K562 (cell line): Measurements from ENCODE around the gene ZNF420. TPM values are rescaled to one million over a fixed set of nuclear protein-coding genes. Genes with fewer than 3 reads are reported as not detected.
A peak's percentile ranks its signal among the peaks of the same experiment; 100 is the strongest.

ENCODE experiments used
- CHCHD3 ChIP-seq: fragments of 250-450 bp; sonication (Bioruptor Pico); IDR thresholded peaks from 2 replicates; pipeline ENCODE4 v2.1.2; 2022; ENCODE audit warnings: mild to moderate bottlenecking
- CTBP1 ChIP-seq: fragments of 450-650 bp; IDR thresholded peaks from 2 replicates; pipeline ENCODE4 v1.6.1; 2016; ENCODE audit warnings: borderline replicate concordance
- ERF ChIP-seq: fragments of 450-650 bp; formaldehyde crosslinking; IDR thresholded peaks from 2 replicates; pipeline ENCODE4 v1.4.0; 2020; ENCODE audit warnings: mild to moderate bottlenecking, mixed read lengths
- NEUROD1 ChIP-seq: fragments of 150-350 bp; IDR thresholded peaks from 2 replicates; pipeline ENCODE4 v1.6.1; 2014; ENCODE audit warnings: borderline replicate concordance, low read length, low read depth; ENCODE audit not compliant: partially characterized antibody
- NFE2 ChIP-seq: IDR thresholded peaks from 2 replicates; pipeline ENCODE4 v1.6.1; 2014; ENCODE audit warnings: antibody characterized with exemption, low read depth
- PTRF ChIP-seq: fragments of 450-650 bp; IDR thresholded peaks from 2 replicates; pipeline ENCODE4 v1.6.1; 2016; ENCODE audit warnings: mild to moderate bottlenecking, missing genetic modification characterization, missing compliant biosample characterization
- PYGO2 ChIP-seq: fragments of 450-650 bp; IDR thresholded peaks from 2 replicates; pipeline ENCODE4 v1.6.1; 2016; ENCODE audit warnings: mild to moderate bottlenecking, missing genetic modification characterization, moderate library complexity, missing compliant biosample characterization
- SAFB ChIP-seq: fragments of 200-400 bp; formaldehyde crosslinking; IDR thresholded peaks from 2 replicates; pipeline ENCODE4 v1.6.1; 2017; ENCODE audit warnings: low read depth, low read length, borderline replicate concordance
- SMAD4 ChIP-seq: fragments of 250-450 bp; sonication (Bioruptor Pico); conservative IDR thresholded peaks from 2 replicates; pipeline ENCODE4 v1.8.0; 2021; ENCODE audit warnings: inconsistent platforms, mild to moderate bottlenecking, moderate library complexity
- TBP ChIP-seq: optimal IDR thresholded peaks from 2 replicates; pipeline ENCODE3; 2011; ENCODE audit warnings: low read depth, low read length, improper control_type of control experiment
- TCF3 ChIP-seq: sonication (generic); formaldehyde crosslinking; IDR thresholded peaks from 2 replicates; pipeline ENCODE4 v1.4.0; 2020; ENCODE audit warnings: mild to moderate bottlenecking, missing genetic modification reagents
- ZC3H8 ChIP-seq: fragments of 450-650 bp; IDR thresholded peaks from 2 replicates; pipeline ENCODE4 v1.6.1; 2017
- ZKSCAN3 ChIP-seq: fragments of 250-450 bp; sonication (Bioruptor Pico); IDR thresholded peaks from 2 replicates; pipeline ENCODE4 v1.4.0; 2020
- ZNF274 ChIP-seq: IDR thresholded peaks from 2 replicates; pipeline ENCODE4 v1.6.1; 2011; ENCODE audit warnings: low read depth, mild to moderate bottlenecking, low read length, moderate library complexity, borderline replicate concordance
- ZNF77 ChIP-seq: fragments of 250-450 bp; sonication (Bioruptor Pico); IDR thresholded peaks from 2 replicates; pipeline ENCODE4 v1.5.0; 2020
- ZSCAN32 ChIP-seq: fragments of 450-650 bp; formaldehyde crosslinking; IDR thresholded peaks from 2 replicates; pipeline ENCODE4 v1.4.0; 2020; ENCODE audit warnings: mild to moderate bottlenecking, moderate library complexity
- polyA plus RNA-seq, 8 experiments: library from polyadenylated mRNA; depleted of rRNA in 4 of 8; stranded (reverse) in 5 of 8; unstranded in 3 of 8; fragments of >200 nt; fragmentation: Nextera tagmentation in 2 of 8; fragmentation: Illumina TruSeq in 1 of 8; extraction: Ambion mirVana in 2 of 8; extraction: Trizol in 1 of 8; gene quantifications; 2 replicates each; pipeline versions ENCODE4 v1.2.1 to v1.2.3, GENCODE V29; 2011 to 2014; ENCODE audit warnings: inconsistent platforms in 1 of 8, missing spikeins in 1 of 8
- total RNA-seq, 7 experiments: library from RNA; depleted of rRNA in 6 of 7; stranded (reverse); fragments of >200 nt in 6 of 7; fragmentation: Illumina TruSeq in 2 of 7; extraction: Trizol in 2 of 7; gene quantifications; 2 replicates each; pipeline versions ENCODE4 v1.2.1 to v1.2.3, GENCODE V29; 2011 to 2021; ENCODE audit warnings: low replicate concordance in 1 of 7
- TF ChIP-seq, protein P1 (sequence below), 3 experiments: fragments of 200-800 bp in 1 of 3; fragments of 250-450 bp in 1 of 3; fragments of 450-650 bp in 1 of 3; sonication (Bioruptor Pico) in 1 of 3; sonication (Bioruptor generic) in 1 of 3; formaldehyde crosslinking in 1 of 3; IDR thresholded peaks; 2 replicates each; pipeline versions ENCODE4 v1.6.1 to v1.8.0; 2016 to 2022; ENCODE audit warnings: mild to moderate bottlenecking in 2 of 3, missing genetic modification characterization in 2 of 3, missing compliant biosample characterization in 1 of 3, moderate library complexity in 1 of 3
- TF ChIP-seq, protein P2 (sequence below): fragments of 250-450 bp; sonication (Bioruptor Pico); IDR thresholded peaks from 2 replicates; pipeline ENCODE4 v1.8.0; 2022; ENCODE audit warnings: moderate library complexity, mild to moderate bottlenecking, inconsistent platforms
- TF ChIP-seq, protein P3 (sequence below): fragments of 150-350 bp; IDR thresholded peaks from 2 replicates; pipeline ENCODE4 v1.6.1; 2014; ENCODE audit warnings: low read depth, mild to moderate bottlenecking, low read length, borderline replicate concordance
- TF ChIP-seq, protein P4 (sequence below): fragments of 200-800 bp; sonication (Bioruptor generic); IDR thresholded peaks from 2 replicates; pipeline ENCODE4 v1.6.1; 2017; ENCODE audit warnings: missing genetic modification characterization, missing compliant biosample characterization

ZNF420 gene
- total and polyA plus RNA-seq, 9 of the 15 experiments (the other 6 are each of a cell fraction or from before 2014, with no cell fraction given): 2.6 to 7.2 (median 5.1) TPM

DNA sequence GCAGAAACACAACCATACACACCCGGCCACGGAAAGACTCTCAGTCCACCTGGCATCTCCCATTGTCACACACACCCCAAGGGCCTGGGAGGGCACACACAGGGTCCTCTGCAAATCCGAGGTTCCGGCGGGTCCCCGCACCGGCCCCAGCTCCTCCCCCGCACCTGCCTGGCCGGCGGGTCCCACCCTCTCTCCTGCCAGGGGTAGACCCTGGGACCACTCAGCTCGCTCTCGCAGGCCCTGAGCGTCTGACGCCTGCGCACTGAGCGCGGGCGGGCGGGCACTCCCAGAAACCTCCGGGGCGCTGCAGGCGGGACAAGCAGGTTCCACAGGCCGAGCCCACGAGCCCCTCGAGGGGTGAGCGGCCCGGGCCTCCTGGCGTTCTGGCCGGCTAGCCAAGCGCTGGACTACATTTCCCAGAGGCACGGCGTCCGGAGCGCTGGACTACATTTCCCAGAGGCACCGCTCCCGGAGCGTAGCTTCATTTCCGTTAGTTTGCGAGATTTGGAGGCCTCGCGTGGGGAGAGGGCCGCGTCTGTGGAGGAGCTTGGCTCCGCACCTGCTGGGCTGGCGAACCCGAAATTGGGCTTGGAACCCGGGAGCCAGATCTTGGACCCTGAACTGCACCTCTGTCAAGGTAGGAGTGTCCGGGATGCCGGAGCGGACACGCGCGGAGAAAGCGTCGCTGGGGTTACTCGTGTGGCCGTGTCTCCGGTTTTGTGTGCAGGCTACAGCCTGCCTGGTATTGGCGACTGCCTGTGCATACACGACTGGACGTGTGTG is at the start of gene ZNF420 (continued):
- TF ChIP-seq, protein P1, sequence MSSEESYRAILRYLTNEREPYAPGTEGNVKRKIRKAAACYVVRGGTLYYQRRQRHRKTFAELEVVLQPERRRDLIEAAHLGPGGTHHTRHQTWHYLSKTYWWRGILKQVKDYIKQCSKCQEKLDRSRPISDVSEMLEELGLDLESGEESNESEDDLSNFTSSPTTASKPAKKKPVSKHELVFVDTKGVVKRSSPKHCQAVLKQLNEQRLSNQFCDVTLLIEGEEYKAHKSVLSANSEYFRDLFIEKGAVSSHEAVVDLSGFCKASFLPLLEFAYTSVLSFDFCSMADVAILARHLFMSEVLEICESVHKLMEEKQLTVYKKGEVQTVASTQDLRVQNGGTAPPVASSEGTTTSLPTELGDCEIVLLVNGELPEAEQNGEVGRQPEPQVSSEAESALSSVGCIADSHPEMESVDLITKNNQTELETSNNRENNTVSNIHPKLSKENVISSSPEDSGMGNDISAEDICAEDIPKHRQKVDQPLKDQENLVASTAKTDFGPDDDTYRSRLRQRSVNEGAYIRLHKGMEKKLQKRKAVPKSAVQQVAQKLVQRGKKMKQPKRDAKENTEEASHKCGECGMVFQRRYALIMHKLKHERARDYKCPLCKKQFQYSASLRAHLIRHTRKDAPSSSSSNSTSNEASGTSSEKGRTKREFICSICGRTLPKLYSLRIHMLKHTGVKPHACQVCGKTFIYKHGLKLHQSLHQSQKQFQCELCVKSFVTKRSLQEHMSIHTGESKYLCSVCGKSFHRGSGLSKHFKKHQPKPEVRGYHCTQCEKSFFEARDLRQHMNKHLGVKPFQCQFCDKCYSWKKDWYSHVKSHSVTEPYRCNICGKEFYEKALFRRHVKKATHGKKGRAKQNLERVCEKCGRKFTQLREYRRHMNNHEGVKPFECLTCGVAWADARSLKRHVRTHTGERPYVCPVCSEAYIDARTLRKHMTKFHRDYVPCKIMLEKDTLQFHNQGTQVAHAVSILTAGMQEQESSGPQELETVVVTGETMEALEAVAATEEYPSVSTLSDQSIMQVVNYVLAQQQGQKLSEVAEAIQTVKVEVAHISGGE (CRISPR knock-in tag; IDR thresholded peaks at IDR 0.05): peak in 1 of 3 experiments; percentile 78; a peak in 2 of 6 replicates
- TF ChIP-seq ZKSCAN3 (CRISPR knock-in tag) (no peak), PTRF (tag) (no peak), NFE2 (no peak), CHCHD3 (no peak), TCF3 (no peak), CTBP1 (no peak; the same call in 1 of the 2 replicates), SAFB (peak; percentile 78), TBP (no peak), ERF (no peak), SMAD4 (CRISPR knock-in tag) (no peak), ZNF77 (CRISPR knock-in tag) (no peak), NEUROD1 (no peak), ZNF274 (no peak), ZC3H8 (no peak), ZSCAN32 (CRISPR knock-in tag) (no peak), PYGO2 (tag) (no peak)
- TF ChIP-seq, protein P2, sequence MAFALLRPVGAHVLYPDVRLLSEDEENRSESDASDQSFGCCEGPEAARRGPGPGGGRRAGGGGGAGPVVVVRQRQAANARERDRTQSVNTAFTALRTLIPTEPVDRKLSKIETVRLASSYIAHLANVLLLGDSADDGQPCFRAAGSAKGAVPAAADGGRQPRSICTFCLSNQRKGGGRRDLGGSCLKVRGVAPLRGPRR: no peak
- TF ChIP-seq, protein P3, sequence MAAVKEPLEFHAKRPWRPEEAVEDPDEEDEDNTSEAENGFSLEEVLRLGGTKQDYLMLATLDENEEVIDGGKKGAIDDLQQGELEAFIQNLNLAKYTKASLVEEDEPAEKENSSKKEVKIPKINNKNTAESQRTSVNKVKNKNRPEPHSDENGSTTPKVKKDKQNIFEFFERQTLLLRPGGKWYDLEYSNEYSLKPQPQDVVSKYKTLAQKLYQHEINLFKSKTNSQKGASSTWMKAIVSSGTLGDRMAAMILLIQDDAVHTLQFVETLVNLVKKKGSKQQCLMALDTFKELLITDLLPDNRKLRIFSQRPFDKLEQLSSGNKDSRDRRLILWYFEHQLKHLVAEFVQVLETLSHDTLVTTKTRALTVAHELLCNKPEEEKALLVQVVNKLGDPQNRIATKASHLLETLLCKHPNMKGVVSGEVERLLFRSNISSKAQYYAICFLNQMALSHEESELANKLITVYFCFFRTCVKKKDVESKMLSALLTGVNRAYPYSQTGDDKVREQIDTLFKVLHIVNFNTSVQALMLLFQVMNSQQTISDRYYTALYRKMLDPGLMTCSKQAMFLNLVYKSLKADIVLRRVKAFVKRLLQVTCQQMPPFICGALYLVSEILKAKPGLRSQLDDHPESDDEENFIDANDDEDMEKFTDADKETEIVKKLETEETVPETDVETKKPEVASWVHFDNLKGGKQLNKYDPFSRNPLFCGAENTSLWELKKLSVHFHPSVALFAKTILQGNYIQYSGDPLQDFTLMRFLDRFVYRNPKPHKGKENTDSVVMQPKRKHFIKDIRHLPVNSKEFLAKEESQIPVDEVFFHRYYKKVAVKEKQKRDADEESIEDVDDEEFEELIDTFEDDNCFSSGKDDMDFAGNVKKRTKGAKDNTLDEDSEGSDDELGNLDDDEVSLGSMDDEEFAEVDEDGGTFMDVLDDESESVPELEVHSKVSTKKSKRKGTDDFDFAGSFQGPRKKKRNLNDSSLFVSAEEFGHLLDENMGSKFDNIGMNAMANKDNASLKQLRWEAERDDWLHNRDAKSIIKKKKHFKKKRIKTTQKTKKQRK: no peak
- TF ChIP-seq, protein P4, sequence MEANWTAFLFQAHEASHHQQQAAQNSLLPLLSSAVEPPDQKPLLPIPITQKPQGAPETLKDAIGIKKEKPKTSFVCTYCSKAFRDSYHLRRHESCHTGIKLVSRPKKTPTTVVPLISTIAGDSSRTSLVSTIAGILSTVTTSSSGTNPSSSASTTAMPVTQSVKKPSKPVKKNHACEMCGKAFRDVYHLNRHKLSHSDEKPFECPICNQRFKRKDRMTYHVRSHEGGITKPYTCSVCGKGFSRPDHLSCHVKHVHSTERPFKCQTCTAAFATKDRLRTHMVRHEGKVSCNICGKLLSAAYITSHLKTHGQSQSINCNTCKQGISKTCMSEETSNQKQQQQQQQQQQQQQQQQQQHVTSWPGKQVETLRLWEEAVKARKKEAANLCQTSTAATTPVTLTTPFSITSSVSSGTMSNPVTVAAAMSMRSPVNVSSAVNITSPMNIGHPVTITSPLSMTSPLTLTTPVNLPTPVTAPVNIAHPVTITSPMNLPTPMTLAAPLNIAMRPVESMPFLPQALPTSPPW (CRISPR knock-in tag): peak; percentile 64
